Sigmoid colon (tissue), 4 donors: Measurements from ENCODE around the gene CDH1.

Source experiments
- POLR2A ChIP-seq, 2 donors: fragments of 450-650 bp; IDR thresholded peaks; one replicate each; pipeline ENCODE4 v1.6.1; 2016; ENCODE audit warnings: antibody characterized with exemption in 2 of 2, mild to moderate bottlenecking in 2 of 2, moderate library complexity in 2 of 2
- POLR2AphosphoS5 ChIP-seq, 4 donors: sonication (generic); formaldehyde crosslinking; IDR thresholded peaks; one replicate each; pipeline ENCODE4 v1.6.1; 2017; ENCODE audit warnings: antibody characterized with exemption in 4 of 4
- TF ChIP-seq, protein P1 (sequence below), 4 experiments: fragments of 450-650 bp in 3 of 4; fragments of 200-600 bp in 1 of 4; IDR thresholded peaks; one replicate each; pipeline ENCODE4 v1.5.1; 2016 to 2019; ENCODE audit warnings: antibody characterized with exemption in 4 of 4, mild to moderate bottlenecking in 3 of 4, moderate library complexity in 2 of 4

DNA sequence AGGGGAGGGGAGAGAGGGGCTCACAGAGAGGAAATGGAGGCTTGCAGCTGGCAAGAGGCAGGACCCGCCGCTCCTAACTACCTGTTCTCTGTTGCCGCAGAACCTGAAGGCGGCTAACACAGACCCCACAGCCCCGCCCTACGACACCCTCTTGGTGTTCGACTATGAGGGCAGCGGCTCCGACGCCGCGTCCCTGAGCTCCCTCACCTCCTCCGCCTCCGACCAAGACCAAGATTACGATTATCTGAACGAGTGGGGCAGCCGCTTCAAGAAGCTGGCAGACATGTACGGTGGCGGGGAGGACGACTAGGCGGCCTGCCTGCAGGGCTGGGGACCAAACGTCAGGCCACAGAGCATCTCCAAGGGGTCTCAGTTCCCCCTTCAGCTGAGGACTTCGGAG, 39.0 kb upstream of the CDH1 start:
- TF ChIP-seq, protein P1, sequence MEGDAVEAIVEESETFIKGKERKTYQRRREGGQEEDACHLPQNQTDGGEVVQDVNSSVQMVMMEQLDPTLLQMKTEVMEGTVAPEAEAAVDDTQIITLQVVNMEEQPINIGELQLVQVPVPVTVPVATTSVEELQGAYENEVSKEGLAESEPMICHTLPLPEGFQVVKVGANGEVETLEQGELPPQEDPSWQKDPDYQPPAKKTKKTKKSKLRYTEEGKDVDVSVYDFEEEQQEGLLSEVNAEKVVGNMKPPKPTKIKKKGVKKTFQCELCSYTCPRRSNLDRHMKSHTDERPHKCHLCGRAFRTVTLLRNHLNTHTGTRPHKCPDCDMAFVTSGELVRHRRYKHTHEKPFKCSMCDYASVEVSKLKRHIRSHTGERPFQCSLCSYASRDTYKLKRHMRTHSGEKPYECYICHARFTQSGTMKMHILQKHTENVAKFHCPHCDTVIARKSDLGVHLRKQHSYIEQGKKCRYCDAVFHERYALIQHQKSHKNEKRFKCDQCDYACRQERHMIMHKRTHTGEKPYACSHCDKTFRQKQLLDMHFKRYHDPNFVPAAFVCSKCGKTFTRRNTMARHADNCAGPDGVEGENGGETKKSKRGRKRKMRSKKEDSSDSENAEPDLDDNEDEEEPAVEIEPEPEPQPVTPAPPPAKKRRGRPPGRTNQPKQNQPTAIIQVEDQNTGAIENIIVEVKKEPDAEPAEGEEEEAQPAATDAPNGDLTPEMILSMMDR (IDR thresholded peaks at IDR 0.05) = no peak
- TF ChIP-seq POLR2A (IDR thresholded peaks at IDR 0.05) (no peak), POLR2AphosphoS5 (IDR thresholded peaks at IDR 0.05) (no peak)
